ENCODE measurements around the gene RPS2. TPM values are rescaled to one million over a fixed set of nuclear protein-coding genes. Genes with fewer than 3 reads are reported as not detected.

Gene RPS2
- total and polyA plus RNA-seq, 10 donors, result 1,930 to 6,006 (median 2,352) TPM

DNA sequence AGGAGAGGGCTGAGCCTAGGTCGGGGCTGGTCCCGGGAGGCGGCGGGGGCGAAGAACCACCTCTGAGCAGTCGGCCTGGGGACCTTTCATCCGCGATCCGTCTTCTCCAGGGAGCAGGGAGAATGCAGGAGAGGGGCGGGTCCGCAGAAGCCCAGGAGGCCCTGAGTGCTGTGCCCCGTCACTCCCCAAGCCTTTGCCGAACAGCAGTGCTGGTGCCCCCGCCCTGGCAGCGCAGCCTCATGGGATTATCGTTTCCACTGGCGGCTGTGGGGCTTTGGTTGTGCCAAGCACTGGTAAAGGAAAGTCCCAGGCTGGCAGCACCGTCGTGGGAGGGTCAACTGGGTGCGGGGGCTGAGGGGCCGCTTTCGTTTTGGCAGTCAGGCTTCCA, 7.9 kb upstream of the RPS2 start:
- no peak for TF ChIP-seq POLR2AphosphoS5 (IDR thresholded peaks at IDR 0.05)
- TF ChIP-seq POLR2A (IDR thresholded peaks at IDR 0.05), result no peak
- TF ChIP-seq, protein P1, sequence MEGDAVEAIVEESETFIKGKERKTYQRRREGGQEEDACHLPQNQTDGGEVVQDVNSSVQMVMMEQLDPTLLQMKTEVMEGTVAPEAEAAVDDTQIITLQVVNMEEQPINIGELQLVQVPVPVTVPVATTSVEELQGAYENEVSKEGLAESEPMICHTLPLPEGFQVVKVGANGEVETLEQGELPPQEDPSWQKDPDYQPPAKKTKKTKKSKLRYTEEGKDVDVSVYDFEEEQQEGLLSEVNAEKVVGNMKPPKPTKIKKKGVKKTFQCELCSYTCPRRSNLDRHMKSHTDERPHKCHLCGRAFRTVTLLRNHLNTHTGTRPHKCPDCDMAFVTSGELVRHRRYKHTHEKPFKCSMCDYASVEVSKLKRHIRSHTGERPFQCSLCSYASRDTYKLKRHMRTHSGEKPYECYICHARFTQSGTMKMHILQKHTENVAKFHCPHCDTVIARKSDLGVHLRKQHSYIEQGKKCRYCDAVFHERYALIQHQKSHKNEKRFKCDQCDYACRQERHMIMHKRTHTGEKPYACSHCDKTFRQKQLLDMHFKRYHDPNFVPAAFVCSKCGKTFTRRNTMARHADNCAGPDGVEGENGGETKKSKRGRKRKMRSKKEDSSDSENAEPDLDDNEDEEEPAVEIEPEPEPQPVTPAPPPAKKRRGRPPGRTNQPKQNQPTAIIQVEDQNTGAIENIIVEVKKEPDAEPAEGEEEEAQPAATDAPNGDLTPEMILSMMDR (IDR thresholded peaks at IDR 0.05 in 8 of 11, conservative IDR thresholded peaks at IDR 0.05 in 3 of 11), result no peak
- Histone ChIP-seq H3K36me3 (peaks cover 15 to 41% (median 36%) of the 10 kb centered on the region in 6 donors), H3K9me3 (no peaks in the 10 kb centered on the region), H3K27ac (peak overlapping the region in 5 of 8 donors; percentile 92 to 98 (median 95)), H3K4me1 (peaks cover 18 to 37% (median 33%) of the 10 kb centered on the region in 6 donors), H3K4me3 (peak overlapping the region; percentile 89 to 99 (median 96)), H3K27me3 (replicated peaks in 1 of 7) (peaks cover 0 to 40% (median under 1%) of the 10 kb centered on the region in 7 donors)
- DNase-seq, result no peak
- intact Hi-C loops (cut with DNase I; ENCODE audit: low total_unique reads), result no loop called here
- WGBS, 5 donors, result 1 to 5% (median 4%) methylated on average over 14 to 22 of the region's 22 CpGs

DNA sequence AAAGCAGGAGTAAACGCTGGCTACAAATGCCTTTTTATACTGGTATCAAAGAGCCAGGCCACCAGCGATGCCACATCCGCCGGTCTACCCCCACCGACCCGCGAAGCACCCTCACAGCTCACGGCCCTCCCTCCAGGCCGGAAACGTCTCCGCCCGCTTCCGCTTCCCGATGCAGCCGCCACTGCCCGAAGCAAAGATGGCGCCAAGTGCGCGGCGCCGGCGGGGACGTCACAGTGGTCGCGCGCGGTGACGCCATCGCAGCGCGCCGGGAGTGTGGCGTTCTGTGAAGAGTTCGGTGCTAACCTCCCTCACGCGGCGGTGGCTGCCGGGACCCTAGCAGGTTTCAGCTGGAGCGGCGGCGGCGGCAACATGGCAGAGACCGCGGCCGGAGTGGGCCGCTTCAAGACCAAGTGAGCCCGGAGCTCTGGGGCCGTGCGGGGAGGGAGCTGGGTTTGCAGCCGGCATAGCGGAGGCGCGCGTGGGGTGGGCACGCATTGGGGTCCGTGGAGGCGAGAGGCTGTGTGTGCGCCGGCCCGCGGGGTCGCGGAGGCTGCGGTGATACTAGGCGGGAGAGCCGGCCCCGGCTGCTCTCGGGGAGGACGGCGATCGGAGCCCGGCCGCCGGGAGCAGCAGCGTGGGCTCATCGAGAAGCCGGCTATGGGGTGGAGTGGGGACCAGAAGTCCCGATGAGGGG, 7.3 kb upstream of the RPS2 start, which contains the start of gene TBL3:
Gene TBL3 (plus strand): TSS at position 258 of the 694 bp plus-strand sequence. CDS start 112 bp downstream, at position 370.
- Histone ChIP-seq H3K27ac (peak within 1 kb of the TSS; percentile 91 to 98 (median 95)), H3K4me1 (peaks cover 18 to 37% (median 33%) of the 10 kb centered on the region in 6 donors), H3K9me3 (no peaks in the 10 kb centered on the region), H3K4me3 (peak within 1 kb of the TSS; percentile 89 to 99 (median 96)), H3K27me3 (replicated peaks in 1 of 7) (peaks cover 0 to 35% (median 0%) of the 10 kb centered on the region in 7 donors), H3K36me3 (peaks cover 13 to 36% (median 31%) of the 10 kb centered on the region in 6 donors)
- TF ChIP-seq, protein P1 (IDR thresholded peaks at IDR 0.05 in 8 of 11, conservative IDR thresholded peaks at IDR 0.05 in 3 of 11), result peak in 3 of 11 experiments; percentile 26 to 42 (median 32)
- peak; percentile 99 to 100 (median 100) for TF ChIP-seq POLR2AphosphoS5 (IDR thresholded peaks at IDR 0.05)
- TF ChIP-seq POLR2A (IDR thresholded peaks at IDR 0.05), result peak; percentile 68 to 98 (median 83)
- WGBS, 5 donors, result 0 to 1% (median 0%) methylated on average over 56 to 78 of the region's 78 CpGs
- DNase-seq, result peak; percentile 99
- intact Hi-C loops (cut with DNase I; ENCODE audit: low total_unique reads), result no loop called here

DNA sequence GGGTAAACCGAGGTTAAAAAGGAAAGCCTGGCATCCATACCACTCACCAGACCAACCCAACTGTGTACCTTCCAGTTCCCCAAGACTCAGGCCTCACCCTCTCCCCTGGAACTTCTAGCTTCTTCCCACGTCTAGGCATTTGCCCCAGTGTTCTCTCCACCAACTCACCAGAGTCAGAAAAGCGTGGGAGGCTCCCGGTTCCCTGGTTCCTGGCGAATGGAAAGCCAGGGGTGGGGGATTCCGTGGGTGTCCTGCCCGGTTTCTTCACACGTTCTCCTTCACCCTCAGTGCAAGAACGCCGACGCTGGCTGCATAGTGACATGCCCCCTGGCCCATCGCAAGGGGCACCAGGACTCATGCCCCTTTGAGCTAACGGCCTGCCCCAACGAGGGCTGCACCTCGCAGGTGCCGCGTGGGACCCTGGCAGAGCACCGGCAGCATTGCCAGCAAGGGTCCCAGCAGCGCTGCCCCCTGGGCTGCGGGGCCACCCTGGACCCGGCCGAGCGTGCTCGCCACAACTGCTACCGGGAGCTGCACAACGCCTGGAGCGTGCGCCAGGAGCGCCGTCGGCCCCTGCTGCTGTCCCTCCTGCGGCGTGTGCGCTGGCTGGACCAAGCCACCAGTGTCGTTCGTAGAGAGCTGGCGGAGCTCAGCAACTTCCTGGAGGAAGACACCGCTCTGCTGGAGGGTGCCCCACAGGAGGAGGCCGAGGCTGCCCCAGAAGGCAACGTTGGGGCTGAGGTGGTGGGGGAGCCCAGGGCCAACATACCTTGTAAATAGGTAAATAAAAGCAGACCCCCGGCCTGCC, 3.7 kb upstream of the RPS2 start:
- DNase-seq, result no peak
- intact Hi-C loops (cut with DNase I; ENCODE audit: low total_unique reads), result no loop called here

More for the DNA sequence above, 3.7 kb upstream of the RPS2 start:
- Histone ChIP-seq H3K9me3 (no peaks in the 10 kb centered on the region), H3K4me1 (peaks cover 31 to 57% (median 49%) of the 10 kb centered on the region in 6 donors), H3K27me3 (replicated peaks in 1 of 7) (no peaks in the 10 kb centered on the region), H3K36me3 (peaks cover 0 to 12% (median under 1%) of the 10 kb centered on the region in 6 donors), H3K27ac (no peak overlapping the region), H3K4me3 (no peak overlapping the region)
- TF ChIP-seq POLR2A (IDR thresholded peaks at IDR 0.05), result no peak
- no peak for TF ChIP-seq POLR2AphosphoS5 (IDR thresholded peaks at IDR 0.05)
- TF ChIP-seq, protein P1 (IDR thresholded peaks at IDR 0.05 in 8 of 11, conservative IDR thresholded peaks at IDR 0.05 in 3 of 11), result no peak
- 92 to 94% (median 93%) methylated on average over 39 to 41 of the region's 41 CpGs for WGBS, 5 donors
